Myocyte (in vitro differentiated cells): ENCODE data around the gene NKX2-3. TPM values are rescaled to one million over a fixed set of nuclear protein-coding genes. Genes with fewer than 3 reads are reported as not detected.

Source experiments
- DNase-seq: peaks from one replicate; pipeline ENCODE4 v3.0.0-alpha.2; 2012; ENCODE audit warnings: low read depth
- polyA plus RNA-seq: library from polyadenylated mRNA; unstranded; fragments of >200 nt; gene quantifications from one replicate; pipeline ENCODE4 v1.2.1, GENCODE V29; 2012; ENCODE audit warnings: missing spikeins
- total RNA-seq: library from RNA; depleted of rRNA; stranded (reverse); fragments of >200 nt; gene quantifications from 2 replicates; pipeline ENCODE4 v1.2.3, GENCODE V29; 2014

Gene NKX2-3
- total RNA-seq: 0.21 TPM in 1 of 2 replicates, not detected in the other
- not detected for polyA plus RNA-seq

GRCh38 chr10:99532687-99533495 lies at the start of gene NKX2-3:
TSS of gene NKX2-3 (plus strand) at chr10:99532942. CDS start at chr10:99533132, 190 bp downstream.
- peak; percentile 71 for DNase-seq

GRCh38 chr10:99484626-99485581 lies 47.8 kb upstream of the NKX2-3 start:
- no peak for DNase-seq

- no peak for DNase-seq
Measured at GRCh38 chr10:99487125-99487807, 45.5 kb upstream of the NKX2-3 start.

- DNase-seq: no peak
Measured at GRCh38 chr10:99489271-99489670, 43.5 kb upstream of the NKX2-3 start.

- no peak for DNase-seq
Measured at GRCh38 chr10:99497343-99498025, 35.3 kb upstream of the NKX2-3 start.

GRCh38 chr10:99506416-99506815 lies 26.3 kb upstream of the NKX2-3 start:
- no peak for DNase-seq

- no peak for DNase-seq
Measured at GRCh38 chr10:99507265-99507664, 25.5 kb upstream of the NKX2-3 start.

- DNase-seq: no peak
Measured at GRCh38 chr10:99513061-99513460, 19.7 kb upstream of the NKX2-3 start.

- DNase-seq: no peak
Measured at GRCh38 chr10:99519690-99520039, 13.1 kb upstream of the NKX2-3 start.

- no peak for DNase-seq
Measured at GRCh38 chr10:99520040-99520846, 12.5 kb upstream of the NKX2-3 start.

GRCh38 chr10:99520847-99521764 lies 11.6 kb upstream of the NKX2-3 start:
- no peak for DNase-seq

- no peak for DNase-seq
Measured at GRCh38 chr10:99521765-99522469, 10.8 kb upstream of the NKX2-3 start.

- no peak for DNase-seq
Measured at GRCh38 chr10:99522470-99523250, 10.1 kb upstream of the NKX2-3 start.

GRCh38 chr10:99523251-99523773 lies 9.4 kb upstream of the NKX2-3 start:
- no peak for DNase-seq

GRCh38 chr10:99524050-99524666 lies 8.6 kb upstream of the NKX2-3 start:
- no peak for DNase-seq

GRCh38 chr10:99524736-99525380 lies 7.9 kb upstream of the NKX2-3 start:
- DNase-seq: no peak
